Lower leg skin (tissue), 4 donors: ENCODE data around the gene ANKFN1. TPM values are rescaled to one million over a fixed set of nuclear protein-coding genes. Genes with fewer than 3 reads are reported as not detected.

Source experiments
- DNase-seq, 2 donors: peaks; one replicate each; pipeline ENCODE4 v3.0.0-alpha.2; 2019; ENCODE audit warnings: low spot score in 2 of 2
- H3K4me3 ChIP-seq: fragments of 200-600 bp; sonication (generic); 2 replicates; pipeline ENCODE4 v1.5.1; 2017; ENCODE audit warnings: mild to moderate bottlenecking, low read depth; ENCODE audit not compliant: poor library complexity, severe bottlenecking
- POLR2A ChIP-seq, 2 donors: fragments of 450-650 bp; IDR thresholded peaks; one replicate each; pipeline ENCODE4 v1.6.1; 2016 to 2017; ENCODE audit warnings: antibody characterized with exemption in 2 of 2, mild to moderate bottlenecking in 1 of 2, moderate library complexity in 1 of 2
- WGBS, 2 donors: methylation state at CpG; one replicate each; pipeline ENCODE4 v1.1.5; 2018; 5-methylcytosine and 5-hydroxymethylcytosine counted together
- intact Hi-C: fragments of 100-400 bp; cut with DNase I; formaldehyde crosslinking; loops from one replicate; pipeline ENCODE4 v1.15.0; 2023; ENCODE audit warnings: low total_unique reads
- total RNA-seq, 4 donors: library from RNA; depleted of rRNA; stranded (reverse); fragments of >200 nt; gene quantifications; one replicate each; pipeline ENCODE4 v1.1.0, GENCODE V29; 2016
- TF ChIP-seq, protein P1 (sequence below), 3 donors: fragments of 450-650 bp; IDR thresholded peaks; one replicate each; pipeline ENCODE4 v1.5.1; 2016; ENCODE audit warnings: antibody characterized with exemption in 3 of 3, mild to moderate bottlenecking in 3 of 3, moderate library complexity in 2 of 3

The ANKFN1 gene
- total RNA-seq, 4 donors from 2014 or later, result 1.1 to 3.1 (median 1.4) TPM

DNA sequence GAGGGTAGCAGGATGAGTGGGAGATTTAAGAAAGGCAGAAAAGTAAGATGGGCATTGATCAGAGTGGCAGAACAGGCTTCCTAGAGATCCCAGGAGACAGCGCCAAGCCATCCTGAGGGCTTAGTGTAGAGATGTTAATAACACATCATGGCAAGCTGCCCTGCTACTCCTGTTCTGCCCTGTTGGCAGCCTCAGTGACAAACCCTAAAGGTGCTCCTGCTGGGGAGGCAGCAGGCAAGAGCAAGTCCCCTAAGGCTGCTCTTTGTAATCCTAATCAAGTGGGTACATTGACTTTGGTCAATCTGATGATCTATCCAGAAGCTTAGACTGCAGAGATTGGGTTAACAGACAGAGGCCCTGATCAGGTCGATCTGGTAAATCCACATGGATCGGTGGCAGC is 16.3 kb downstream of the ANKFN1 start:
- no peak for TF ChIP-seq POLR2A (IDR thresholded peaks at IDR 0.05)
- TF ChIP-seq, protein P1, sequence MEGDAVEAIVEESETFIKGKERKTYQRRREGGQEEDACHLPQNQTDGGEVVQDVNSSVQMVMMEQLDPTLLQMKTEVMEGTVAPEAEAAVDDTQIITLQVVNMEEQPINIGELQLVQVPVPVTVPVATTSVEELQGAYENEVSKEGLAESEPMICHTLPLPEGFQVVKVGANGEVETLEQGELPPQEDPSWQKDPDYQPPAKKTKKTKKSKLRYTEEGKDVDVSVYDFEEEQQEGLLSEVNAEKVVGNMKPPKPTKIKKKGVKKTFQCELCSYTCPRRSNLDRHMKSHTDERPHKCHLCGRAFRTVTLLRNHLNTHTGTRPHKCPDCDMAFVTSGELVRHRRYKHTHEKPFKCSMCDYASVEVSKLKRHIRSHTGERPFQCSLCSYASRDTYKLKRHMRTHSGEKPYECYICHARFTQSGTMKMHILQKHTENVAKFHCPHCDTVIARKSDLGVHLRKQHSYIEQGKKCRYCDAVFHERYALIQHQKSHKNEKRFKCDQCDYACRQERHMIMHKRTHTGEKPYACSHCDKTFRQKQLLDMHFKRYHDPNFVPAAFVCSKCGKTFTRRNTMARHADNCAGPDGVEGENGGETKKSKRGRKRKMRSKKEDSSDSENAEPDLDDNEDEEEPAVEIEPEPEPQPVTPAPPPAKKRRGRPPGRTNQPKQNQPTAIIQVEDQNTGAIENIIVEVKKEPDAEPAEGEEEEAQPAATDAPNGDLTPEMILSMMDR (IDR thresholded peaks at IDR 0.05), result no peak
- intact Hi-C loops, result no loop called here
- no peak for DNase-seq
- WGBS, 2 donors, result 61 to 62% methylated on average over 3 of the region's 3 CpGs
- H3K4me3 ChIP-seq, result no peak overlapping the region

- TF ChIP-seq, protein P1 (IDR thresholded peaks at IDR 0.05), result no peak
- TF ChIP-seq POLR2A (IDR thresholded peaks at IDR 0.05), result no peak
- WGBS, 2 donors, result 53 to 67% methylated on average over 4 of the region's 4 CpGs
- intact Hi-C loops, result no loop called here
- DNase-seq, result no peak
- no peak overlapping the region for H3K4me3 ChIP-seq
Observed at GRCh38 chr17:56171186-56171959, 18.1 kb downstream of the ANKFN1 start.

DNA sequence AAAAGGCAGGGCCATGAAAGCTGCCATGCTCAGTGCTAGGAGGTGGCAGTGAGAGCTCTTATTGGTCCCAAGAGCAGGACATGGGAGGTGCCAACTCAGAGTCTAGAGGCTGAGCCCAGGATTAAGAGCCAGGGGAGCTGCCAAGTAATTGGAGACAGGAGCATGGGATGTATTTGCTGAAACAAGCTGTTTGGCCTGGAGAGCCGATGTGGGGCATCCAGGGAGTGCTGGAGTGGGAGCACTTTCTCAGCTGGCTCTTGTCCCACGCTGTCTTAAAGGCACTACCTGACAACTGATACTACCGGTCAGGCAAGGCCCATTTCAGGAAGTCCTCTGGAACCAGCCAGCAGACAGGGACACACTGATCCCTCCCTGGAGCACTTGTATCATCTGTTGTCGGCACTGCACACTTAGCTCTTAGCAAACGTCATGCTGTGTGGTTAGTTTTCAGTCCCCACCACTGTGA is 19.3 kb downstream of the ANKFN1 start:
- H3K4me3 ChIP-seq, result no peak overlapping the region
- DNase-seq, result no peak
- WGBS, 2 donors, result 23 to 25% methylated on average over 5 of the region's 5 CpGs
- intact Hi-C loops, result no loop called here
- TF ChIP-seq POLR2A (IDR thresholded peaks at IDR 0.05), result no peak
- TF ChIP-seq, protein P1 (IDR thresholded peaks at IDR 0.05), result no peak

GRCh38 chr17:56173026-56173425 is 19.8 kb downstream of the ANKFN1 start:
- 85 to 100% methylated on average over 1 of the region's 1 CpG for WGBS, 2 donors

DNA sequence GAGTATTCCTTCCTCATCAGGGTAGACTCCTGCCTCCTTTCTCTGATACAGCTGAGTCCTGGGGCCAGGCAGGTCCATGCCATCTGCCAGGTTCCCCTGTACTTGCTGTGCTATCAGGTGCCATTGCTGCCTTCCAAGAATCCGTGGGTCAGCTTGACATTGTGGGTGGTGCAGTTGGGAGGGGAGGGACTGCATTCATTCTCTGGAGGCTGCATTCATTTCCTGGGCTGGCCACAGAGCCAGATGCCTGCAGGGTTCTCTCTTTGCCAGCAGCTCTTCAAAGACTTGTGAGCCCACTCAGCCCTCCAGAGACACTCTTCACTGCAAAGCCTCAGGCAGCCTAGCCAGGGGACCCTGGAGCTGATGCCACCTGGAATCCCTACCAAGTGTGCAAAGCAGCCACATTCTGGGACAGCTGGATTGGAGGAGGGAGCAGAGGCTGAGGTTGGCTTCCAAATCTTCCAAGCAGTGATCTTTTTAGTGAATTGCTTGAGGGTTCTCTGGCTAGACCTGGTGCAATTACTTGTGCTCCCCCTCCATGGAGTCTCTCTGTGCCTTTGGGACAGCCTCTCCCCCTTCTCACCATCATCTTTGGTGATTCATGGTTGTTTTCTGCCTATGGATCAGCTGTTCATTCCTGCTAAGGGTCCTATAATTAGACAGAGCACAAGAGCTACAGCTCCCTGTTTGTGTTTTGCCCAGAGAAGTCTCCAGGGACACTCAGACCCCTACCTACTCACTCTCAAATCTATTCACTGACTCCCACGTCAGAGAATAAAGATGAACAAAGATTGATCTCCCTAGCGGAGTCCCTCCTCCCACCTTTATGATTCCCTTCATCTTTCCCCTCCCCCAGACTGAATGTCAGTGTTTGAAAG is 20.9 kb downstream of the ANKFN1 start:
- 24 to 35% methylated on average over 3 of the region's 3 CpGs for WGBS, 2 donors
- DNase-seq, result no peak
- intact Hi-C loops, result no loop called here
- no peak for TF ChIP-seq POLR2A (IDR thresholded peaks at IDR 0.05)
- TF ChIP-seq, protein P1 (IDR thresholded peaks at IDR 0.05), result no peak
- H3K4me3 ChIP-seq, result no peak overlapping the region

More at GRCh38 chr17:56173026-56173425, 19.8 kb downstream of the ANKFN1 start:
- no peak overlapping the region for H3K4me3 ChIP-seq
- DNase-seq, result no peak
- intact Hi-C loops, result no loop called here
- TF ChIP-seq, protein P1 (IDR thresholded peaks at IDR 0.05), result no peak
- TF ChIP-seq POLR2A (IDR thresholded peaks at IDR 0.05), result no peak
